Measurements from ENCODE around the gene C2orf78. TPM values are rescaled to one million over a fixed set of nuclear protein-coding genes. Genes with fewer than 3 reads are reported as not detected.

C2orf78 gene
- total and polyA plus RNA-seq, 2 donors (not counting 3 experiments of a cell fraction or from before 2014, with no cell fraction given), result not detected

DNA sequence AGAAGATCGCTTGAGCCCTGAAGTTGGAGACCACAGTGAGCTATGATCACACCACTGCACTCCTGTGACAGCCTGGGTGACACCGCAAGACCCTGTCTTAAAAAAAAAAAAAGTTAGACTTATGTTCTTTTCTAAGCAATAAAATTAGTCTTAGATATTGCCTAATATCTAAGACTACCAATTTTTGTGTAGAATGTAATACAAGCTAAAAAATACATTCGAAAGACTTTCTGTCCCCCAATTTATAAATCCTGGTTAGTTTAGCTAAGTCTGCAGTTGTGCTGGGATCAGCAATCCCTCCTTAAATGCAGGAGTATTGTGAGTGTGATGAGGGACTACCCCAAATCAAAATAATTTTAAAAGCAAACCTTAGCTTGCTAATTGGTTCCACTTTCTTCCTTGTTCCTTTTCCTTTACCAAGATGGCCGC lies 44.4 kb downstream of the C2orf78 start:
- Histone ChIP-seq H3K9me3 (replicated peaks; ENCODE audit: control insufficient read depth, insufficient read depth, low read length) (no peaks in the 10 kb centered on the region), H3K9ac (replicated peaks; ENCODE audit: extremely low read depth, insufficient read depth, low read length) (peak overlapping the region; percentile 87), H2AFZ (ENCODE audit: low read depth, low read length) (peak overlapping the region; percentile 88), H3K27ac (ENCODE audit: insufficient read depth, low read depth, low read length) (peak overlapping the region; percentile 79), H3K4me1 (ENCODE audit: control insufficient read depth, extremely low read depth, insufficient read depth, low read length) (peaks cover 17% of the 10 kb centered on the region), H3K4me2 (ENCODE audit: insufficient read depth, low read length) (peak overlapping the region; percentile 97), H3K27me3 (ENCODE audit: control insufficient read depth in 2 of 2, insufficient read depth in 2 of 2, low read length in 2 of 2) (peaks cover 5 to 6% of the 10 kb centered on the region in 2 experiments), H4K20me1 (replicated peaks; ENCODE audit: control insufficient read depth, extremely low read depth, insufficient read depth, low read length) (no peaks in the 10 kb centered on the region), H3K4me3 (replicated peaks in 1 of 3; ENCODE audit: insufficient read depth in 1 of 3, low read depth in 1 of 3, low read length in 3 of 3) (peak overlapping the region; percentile 15 to 91 (median 74)), H3K79me2 (ENCODE audit: control insufficient read depth, insufficient read depth, low read length) (no peaks in the 10 kb centered on the region), H3K9me1 (replicated peaks; ENCODE audit: control insufficient read depth, extremely low read depth, insufficient read depth, low read length) (no peaks in the 10 kb centered on the region), H3K36me3 (ENCODE audit: control insufficient read depth in 2 of 2, extremely low read depth in 1 of 2, insufficient read depth in 2 of 2, low read length in 2 of 2) (no peaks in the 10 kb centered on the region)
- dilution Hi-C loops (cut with MboI; ENCODE audit: extremely low pct_ligation_motif_present, low sequenced_read_pairs) (no loop called here), intact Hi-C loops (cut with micrococcal nuclease) (loop anchor here (1.0 to 10.0 kb wide), 7 partner anchors 24 to 566 kb away; partner anchors contain the start of genes BOLA3, DGUOK and TET3)
- FAIRE-seq (no peak), DNase-seq (ENCODE audit: low read depth, low spot score) (no peak)
- ChIA-PET CTCF (interaction anchor here (0.7 to 5.7 kb wide), 20 partner anchors 10 to 704 kb away, joined by 3 to 180 read pairs (median 4); partner anchors contain the start of genes BOLA3, MOB1A, MTHFD2 and TET3), POLR2A (interaction anchor here (0.5 to 0.8 kb wide), 3 partner anchors 292 to 371 kb away, joined by 3 to 5 read pairs (median 3); partner anchors contain the start of gene MTHFD2)
- no peak for TF ChIP-seq GATA2 (IDR thresholded peaks at IDR 0.05; ENCODE audit: insufficient read depth, insufficient read length, low read depth, low read length)
- TF ChIP-seq JUN (IDR thresholded peaks at IDR 0.05; ENCODE audit: borderline replicate concordance, insufficient read depth, insufficient read length, low read depth), result no peak
- no peak for TF ChIP-seq MYC (IDR thresholded peaks at IDR 0.05; ENCODE audit: low read depth, low read length)
- TF ChIP-seq FOS (IDR thresholded peaks at IDR 0.05; ENCODE audit: borderline replicate concordance, insufficient read depth, low read length), result no peak
- no peak for TF ChIP-seq POLR2AphosphoS5 (IDR thresholded peaks at IDR 0.05; ENCODE audit: insufficient read depth, low read depth, low read length)
- no peak for TF ChIP-seq POLR2A (IDR thresholded peaks at IDR 0.05; ENCODE audit: low read depth, low read length)
- no TSS peak for BruUV-seq (replicated peaks)
